HG02943 (cell line): ENCODE measurements around the gene FMNL2.

ENCODE experiments used
- ATAC-seq: cut with Tn5 transposase; IDR thresholded peaks from one replicate; pipeline ENCODE4 v1.9.1; 2021; ENCODE audit warnings: mild to moderate bottlenecking, low read depth, moderate library complexity; ENCODE audit not compliant: unreplicated experiment

FMNL2 gene

DNA sequence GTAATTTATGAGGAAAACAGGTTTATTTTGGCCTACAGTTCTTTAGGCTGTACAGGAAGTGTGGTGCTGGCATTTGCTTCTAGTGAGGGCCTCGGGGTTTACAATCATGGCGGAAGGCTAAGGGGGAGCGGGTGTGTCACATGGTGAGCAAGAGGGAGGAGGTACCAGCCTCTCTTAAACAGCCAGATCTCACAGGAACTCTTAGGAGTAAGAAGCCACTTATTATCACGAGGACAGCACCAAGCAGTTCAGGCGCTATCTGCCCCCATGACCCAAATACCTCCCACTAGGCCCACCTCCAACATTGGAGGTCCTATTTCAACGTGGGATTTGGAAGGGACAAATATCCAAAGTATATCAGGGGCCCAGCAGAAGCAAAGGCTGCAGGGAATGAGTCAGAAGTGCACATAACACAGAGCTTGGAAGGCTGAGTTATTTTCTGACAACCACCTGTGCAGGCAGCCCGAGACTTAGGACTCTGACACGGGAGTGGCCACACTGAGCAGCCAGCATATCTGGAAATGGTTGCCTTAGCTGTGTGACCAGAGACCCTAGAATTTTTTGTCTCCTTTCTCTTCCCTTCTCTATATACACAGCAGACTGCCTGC is 211.4 kb downstream of the FMNL2 start:
- no peak for ATAC-seq

DNA sequence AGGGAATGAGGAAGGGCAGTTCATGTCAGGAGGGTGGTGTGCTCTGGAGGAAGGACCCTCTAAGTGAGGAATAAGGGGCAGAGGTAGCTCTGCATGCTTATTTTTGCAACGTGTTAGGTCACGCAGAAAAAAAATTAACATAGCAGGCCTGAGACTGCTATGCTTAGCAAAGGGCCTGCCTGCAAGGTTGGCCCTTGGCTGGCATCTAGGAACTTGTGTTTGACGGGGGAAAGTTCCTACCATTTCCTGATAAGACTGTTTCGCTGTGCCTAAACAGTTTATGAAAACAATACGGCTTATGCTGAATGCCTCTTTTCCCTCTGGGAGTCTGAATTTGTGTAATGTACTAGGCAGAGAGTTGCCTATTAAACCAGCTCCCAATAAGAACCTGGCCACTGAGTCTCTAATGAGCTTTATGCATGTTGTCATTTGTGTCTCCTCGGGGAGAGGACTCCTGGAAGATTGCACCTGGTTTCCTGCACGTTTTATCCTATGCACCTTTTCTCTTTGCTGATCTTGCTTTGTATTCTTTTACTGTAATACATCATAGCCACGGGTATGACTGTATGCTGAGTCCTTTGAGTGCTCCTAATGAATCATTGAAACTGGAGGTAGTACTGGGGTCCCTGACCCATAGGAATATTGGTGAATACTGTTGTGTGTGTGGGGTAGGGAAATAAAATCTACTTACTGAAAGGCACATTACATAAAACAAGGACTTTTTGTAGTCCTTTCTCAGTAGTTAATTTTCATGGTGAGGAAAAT is 213.3 kb downstream of the FMNL2 start:
- no peak for ATAC-seq

DNA sequence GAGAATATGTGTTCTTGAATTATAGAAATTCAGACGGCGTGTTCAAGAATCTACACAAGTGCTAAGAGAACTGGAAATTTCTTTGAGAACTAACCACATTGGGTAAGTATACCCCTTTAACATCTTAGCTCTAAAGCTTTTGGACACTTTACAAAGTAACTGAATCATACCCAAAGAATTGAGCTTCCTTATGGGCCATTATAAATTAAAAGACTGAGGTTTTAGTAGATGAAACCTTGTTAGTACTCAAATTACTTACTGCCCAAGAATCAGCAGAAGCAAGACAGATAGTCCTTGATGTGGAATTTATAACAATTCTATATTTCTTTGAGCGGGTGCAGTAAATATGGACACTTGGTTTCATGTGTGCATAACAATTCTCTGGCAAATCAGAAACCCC is 214.0 kb downstream of the FMNL2 start:
- no peak for ATAC-seq

DNA sequence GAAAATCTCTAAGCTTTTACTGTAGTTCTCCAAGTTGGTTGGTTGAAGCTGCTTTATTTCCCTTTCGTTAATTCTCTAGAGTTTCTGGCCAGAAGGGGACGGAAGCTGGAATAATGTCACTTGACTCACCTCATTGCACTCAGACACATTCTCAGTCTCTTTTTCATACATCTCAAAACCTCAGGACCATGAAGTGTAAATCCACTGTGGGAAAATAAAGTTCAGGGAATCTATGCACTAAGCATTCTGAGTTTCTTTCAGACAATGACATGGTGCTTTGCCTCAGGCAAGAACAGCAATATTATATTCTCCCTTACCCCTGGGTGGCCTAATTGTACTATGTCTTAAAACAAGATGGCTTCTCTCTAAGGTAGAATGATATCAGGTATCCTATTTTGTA is 214.4 kb downstream of the FMNL2 start:
- ATAC-seq = no peak

DNA sequence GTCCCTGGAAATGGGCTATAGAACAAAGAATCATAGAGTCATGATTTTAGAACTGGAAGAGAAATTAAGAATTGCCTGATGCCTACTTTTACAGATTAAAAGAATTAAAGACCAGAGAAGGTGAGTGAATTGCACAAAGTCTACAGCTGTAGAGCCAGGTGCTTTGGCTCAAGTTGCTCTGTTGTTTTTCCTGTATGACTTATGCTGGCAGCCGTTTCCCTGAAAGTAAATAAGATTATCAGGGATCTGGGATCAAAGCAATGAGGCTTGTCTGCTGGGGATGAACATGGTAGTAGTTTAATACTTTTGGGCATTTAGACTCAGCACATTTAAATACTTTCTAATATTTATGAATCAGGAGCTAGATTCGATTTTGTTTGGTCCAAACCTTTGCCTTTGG is 215.4 kb downstream of the FMNL2 start:
- ATAC-seq = no peak

DNA sequence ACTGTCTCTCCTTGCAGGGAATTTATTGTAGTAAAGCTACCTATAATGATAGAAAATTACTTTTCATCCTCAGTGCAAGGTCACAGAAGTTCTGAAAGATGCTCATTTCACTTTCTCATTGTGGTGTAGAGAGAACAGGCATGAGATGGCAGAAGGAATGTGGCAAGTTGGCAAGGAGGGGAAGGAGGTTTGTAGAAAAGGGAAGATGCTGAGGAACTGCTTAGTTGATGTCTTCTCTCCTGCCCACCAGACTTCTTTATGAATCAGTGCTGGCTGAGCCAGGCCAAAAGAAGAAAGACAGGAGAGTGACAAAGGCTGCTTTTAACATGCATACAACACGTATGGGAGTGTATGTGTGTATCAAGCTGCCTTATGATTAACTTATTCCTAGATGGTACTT is 217.9 kb downstream of the FMNL2 start:
- ATAC-seq = no peak

DNA sequence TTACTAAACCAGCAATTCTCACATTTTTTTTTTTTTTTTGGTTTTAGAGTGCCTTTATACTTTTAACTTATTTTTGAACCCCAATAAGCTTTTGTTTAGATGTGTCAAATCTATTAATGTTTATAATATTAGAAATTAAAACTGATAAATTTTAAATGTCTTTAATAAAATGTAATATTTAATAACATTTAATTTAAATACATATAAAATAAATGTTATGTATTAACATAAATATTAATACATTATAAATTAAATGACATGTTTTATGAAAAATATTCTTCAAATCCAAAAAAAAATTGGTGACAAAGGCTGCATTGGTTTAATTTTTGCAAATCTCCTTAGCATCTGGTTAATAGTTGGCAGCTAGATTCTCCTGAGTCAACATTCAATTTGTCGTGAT is 218.5 kb downstream of the FMNL2 start:
- no peak for ATAC-seq

DNA sequence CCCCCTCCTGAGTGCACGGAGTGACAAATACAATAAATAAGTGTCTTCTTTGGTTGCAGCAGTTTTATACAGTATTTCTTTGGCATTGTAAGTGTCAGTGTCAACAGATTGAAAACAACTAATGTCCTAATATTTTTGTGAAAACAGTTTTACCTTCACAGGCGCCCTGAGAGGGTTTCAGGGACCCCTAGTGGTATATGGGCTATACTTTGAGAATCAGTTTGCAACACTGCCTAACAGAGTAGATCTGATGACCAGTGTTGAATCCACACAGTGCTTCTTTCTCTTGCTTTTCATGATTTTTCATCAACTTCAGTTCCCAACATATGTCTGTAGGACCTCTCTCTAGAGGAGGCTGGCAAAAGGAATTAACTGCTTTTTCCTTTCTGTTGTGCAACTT is 220.1 kb downstream of the FMNL2 start:
- no peak for ATAC-seq

DNA sequence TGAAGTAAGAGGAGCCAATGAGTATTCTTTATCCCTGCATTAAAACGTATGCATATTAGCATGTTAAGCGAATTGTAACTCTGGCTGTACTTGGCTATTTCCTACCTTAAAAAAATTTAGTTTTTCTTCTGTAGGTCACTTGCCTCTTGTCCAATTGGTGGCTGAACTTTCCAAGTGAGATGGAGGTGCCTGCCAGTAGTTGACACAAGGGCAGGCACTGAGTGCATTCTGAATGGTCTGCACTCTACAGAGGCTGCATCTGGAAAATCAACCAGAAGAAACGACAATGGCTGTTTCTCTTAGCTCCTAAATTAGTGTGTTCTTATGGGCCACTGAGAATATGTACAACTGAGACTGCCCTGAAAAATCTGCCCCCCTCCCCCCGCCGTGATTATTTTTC is 221.5 kb downstream of the FMNL2 start:
- ATAC-seq = no peak

DNA sequence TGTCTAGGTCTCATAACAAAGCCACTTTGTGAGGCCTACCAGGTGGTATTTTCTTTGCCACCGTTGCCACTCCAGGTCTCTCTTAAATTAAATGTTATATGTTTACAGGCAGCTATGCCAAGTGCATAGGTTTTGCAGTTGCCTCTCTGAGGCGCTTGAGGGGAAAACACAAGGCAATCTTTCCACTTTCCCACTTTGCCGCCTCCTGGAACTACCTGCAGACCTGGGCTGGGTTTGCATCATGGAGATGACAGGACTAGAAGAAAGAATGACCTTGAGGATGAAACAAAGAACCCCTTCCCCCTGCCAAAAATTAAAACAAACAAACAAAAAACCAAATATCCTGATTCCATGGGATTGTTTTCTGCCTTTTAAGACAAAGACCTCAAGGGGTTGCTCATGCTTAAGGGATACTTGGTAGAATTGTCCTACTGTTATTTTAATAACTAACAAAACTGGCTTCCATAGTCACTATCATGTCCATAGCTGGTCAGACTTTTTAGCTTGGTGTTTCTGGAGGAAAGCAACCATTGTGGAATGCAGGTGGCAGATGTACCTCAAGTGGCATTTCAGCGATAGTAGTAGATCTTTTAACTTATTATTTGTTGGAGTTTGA is 222.4 kb downstream of the FMNL2 start:
- no peak for ATAC-seq

DNA sequence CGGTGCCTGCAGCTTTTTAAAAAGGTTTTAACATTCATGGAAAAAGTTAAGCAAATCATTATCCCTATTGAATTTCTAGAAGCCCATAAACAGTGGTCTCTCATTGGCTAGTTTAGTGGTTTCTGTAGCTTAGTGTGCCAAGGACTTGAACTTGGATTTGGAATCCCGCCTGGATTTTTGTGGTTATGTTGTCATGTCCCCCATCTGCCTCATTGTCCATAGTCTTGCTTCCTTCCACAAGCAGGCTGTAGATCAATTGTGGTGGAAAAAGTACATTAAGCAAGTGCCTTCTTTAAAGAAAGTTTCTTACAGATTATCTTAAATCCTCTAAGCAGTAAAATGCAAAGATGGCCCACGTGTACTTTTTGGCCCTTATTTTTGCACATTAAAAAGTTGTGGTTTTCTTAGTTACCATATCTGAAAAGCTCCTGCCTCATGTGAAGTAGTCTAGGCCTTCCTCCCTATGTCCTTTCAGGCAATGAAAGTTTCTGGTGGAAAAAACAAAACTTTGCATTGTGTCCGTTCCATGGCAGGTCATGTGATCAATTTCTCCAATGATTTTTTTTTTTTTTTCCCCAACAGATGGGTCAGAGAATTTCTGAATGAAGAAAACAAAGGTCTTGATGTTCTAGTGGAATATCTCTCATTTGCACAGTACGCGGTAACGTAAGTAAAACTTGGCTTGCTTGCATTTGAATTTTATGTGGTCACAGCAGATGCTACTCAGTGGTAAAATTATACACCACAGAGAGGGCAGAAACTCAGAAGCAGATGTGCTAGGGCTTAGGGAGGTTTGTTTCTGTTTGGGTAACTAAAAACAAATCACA is 223.4 kb downstream of the FMNL2 start:
- ATAC-seq = peak; percentile 63

DNA sequence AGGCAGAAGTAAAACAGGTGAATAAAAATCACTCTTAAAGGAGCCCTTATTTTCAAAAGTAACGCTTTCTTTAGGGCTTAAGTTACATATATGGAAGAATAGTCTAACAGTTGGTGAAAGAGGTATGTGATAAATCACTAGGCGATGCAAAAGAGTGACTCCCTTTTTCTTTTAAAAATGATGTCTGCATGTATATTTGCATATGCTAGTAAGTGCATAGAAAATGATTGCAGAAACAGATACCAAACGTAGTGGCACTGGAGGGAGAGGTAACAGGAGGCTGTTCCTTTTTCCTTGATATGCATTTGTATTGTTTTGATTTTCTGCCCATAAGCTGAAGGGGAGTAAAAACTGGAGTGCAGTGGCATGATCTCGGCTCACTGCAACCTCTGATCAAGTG is 224.0 kb downstream of the FMNL2 start:
- no peak for ATAC-seq

DNA sequence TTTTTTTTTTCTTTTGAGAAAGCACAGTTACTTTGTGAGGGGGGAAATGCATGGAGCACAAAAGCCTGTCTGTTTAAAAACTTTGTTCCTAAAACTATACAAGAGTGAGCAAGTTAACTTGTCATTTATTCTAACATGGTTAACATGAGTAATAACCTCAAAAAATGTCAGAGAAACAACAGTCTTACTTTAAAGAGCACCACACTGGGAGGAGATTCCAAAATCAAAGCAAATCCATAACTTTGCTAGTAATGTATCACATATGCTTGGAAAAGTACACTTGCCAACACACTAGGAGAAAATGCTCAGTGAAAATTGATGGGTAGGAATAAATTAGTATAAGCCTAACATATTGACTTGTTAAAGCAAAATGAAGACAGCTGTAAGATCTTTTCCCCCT is 225.2 kb downstream of the FMNL2 start:
- no peak for ATAC-seq

DNA sequence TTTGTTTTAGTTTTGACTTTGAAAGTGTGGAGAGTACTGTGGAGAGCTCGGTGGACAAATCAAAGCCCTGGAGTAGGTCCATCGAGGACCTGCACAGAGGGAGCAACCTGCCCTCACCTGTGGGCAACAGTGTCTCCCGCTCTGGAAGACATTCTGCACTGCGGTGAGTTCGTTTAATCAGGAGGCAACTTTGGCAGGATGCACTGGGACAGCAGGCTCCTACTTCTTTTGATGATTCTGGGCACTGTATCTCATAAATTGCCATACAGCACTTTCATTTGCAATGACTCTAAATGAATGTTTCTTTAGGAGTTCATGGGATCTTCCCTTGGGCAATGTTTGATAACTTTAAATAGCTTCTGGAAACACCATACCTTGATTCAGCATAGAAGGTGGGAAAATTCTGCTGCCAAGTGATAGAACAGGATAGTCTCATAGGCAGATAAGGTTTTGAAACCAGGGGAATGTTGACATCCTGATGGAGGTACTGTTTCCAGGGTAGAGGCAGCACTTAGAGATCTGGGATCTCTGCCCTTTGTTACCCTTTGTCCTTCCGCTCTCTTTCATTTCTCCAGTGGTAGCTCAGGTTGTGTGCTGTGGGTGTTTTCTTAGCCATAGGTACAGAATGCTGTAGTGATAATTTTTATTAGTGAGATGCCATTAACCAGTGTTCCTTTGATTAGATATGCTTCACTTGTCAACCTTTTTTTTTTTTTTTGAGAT is 226.1 kb downstream of the FMNL2 start:
- ATAC-seq = no peak

DNA sequence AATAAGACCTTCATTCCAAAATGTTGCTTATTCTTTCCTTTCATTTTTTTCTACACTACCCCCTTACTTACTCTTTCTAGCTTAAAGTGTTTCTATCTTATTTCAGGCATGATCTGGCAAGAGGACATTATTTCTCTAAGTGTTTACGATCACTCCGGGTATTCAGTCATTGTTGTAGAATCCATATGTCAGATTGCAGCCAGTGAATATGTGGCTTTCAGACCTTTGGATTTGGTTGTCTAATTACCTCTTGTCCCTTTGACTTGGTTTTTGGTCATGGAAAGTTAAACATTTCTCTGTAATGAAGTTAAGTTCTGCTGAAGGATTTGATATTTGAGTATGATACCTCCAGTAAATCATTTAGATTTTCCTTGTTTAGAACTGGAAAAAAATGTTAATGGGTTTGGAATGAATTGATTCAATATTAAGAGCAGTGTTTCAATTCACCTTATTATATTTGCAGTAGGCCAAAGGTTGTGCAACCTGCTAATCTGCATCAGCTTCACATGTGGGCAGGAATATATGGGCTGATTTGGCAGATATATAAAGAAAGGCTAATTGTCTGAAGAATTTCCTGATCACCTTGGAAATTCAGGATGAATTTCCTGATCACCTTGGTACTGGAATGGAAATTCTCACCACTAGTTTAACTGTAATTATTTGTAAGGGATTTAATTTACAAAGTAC is 227.4 kb downstream of the FMNL2 start:
- ATAC-seq = no peak

DNA sequence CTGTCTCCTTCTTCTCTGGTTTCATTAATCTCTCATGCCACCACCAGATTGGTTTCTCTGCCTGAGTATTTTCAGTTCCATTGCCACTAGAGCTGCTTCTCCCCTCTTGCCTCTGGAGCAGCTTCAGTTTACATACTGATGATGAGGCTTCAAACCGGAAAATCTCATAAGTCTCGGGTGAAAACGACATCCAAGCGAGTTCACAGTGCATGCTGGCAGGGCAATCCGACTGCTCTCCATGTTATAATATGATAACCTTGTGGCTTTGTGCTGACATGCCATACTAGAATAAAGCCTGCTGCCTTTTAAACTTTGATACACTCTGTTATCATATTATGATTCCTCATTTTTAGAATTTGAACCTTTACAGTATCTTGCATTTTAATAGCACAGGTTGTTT is 228.8 kb downstream of the FMNL2 start:
- no peak for ATAC-seq

DNA sequence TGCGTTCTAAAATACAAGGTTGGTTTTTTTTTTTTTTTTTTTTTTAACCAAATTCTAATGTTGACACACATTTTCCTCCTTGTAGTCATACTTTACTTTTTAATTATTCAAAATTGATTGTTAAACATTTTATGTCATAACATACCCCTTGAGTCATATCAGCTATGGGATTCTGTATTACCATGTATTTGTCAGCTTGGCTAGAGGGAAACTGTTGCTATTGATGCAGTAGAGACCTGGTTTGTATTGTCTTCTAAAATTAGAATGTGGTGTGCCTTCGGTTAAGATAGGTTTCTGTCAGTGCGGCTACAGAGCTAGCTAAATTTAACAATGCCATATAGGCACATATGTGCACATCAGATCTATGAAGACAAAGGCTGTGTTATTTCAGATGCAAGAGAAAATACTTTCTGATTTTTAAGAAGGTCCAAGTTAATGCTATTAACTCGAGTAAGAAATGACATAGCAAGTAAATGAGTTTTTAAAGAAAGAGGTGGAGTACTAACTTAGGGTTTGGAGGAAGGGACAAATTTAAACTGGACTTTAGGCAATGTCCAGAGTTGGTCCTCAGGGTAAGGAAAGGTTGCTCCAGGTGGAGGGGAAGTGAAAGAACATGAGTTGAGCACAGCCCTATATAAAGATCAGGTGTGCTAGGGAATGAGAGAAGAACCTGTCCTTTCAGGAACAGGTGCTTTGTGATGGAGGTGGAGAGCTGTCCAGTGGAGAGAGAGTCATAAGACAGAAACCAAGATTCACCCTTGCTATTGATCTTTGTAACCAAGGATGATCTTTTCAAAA is 230.0 kb downstream of the FMNL2 start:
- peak; percentile 76 for ATAC-seq

DNA sequence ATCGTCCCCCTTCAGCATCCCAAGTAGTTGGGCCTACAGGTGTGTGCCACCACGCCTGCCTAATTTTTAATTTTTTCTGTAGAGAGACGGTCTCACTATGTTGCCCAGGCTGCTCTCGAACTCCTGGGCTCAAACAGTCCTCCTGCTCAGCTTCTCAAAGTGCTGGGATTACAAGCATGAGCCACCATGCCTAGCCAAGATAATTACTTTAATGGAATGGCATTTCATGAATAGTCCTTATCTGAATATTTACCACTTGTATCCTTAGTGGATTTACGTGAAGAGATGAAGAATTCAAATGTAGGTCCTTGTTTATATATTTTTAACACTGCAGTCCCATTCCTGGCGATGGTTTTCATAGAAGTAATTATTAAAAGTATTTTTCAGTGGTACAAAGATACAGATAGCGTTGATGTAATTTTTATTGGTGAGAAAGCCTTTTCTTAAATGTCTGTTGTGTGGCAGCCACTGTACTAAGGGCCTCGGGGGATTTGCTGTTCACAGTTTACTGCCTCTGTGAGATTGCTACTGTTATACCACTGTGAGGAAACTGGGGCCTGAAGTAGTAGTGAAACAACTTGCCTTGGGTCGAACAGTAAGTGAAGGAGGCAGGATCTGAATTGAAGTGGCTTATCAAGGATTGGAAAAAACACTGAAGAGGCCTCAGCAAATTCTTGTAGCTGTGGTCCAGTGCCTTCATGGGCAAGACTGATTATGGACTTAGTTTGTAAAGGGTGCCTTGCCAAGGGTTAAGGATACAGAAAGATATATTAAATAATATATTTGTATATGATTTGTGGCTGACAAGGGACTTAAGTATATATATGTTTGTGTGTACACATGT is 231.1 kb downstream of the FMNL2 start:
- peak; percentile 50 for ATAC-seq
